ENCODE data around the gene COMT.

DNA sequence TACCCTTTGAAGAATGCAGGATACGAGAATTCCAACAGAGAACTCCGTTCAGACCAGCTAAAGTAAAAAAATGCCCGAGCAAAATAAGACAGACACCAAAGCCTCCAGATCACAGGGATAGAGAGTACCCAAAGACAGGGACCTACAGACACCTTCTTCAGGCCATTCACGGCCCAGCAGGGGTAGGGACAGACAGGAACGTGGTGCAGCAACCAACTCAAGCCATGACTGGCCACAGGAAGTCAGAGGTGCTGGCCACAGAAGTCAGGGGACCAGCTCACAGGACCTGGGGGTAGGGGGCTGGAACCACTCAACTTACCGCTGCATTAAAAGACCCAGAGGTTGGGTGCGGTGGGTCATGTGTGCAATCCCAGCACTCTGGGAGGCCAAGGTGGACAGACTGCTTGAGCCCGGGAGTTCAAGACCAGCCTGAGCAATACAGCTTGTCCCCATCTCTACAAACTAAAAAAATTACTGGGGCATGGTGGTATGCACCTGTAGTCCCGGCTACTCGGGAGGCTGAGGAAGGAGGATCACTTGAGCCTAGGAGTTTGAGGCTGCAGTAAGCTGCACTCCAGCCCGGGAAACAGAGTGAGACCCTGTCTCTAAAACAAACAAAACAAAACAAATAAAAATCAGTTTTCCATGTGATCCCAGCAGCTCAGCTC, 39.9 kb upstream of the COMT start:
- TF ChIP-seq CTCF (IDR thresholded peaks at IDR 0.05) (no peak), POLR2A (IDR thresholded peaks at IDR 0.05) (no peak)
